K562 (cell line): ENCODE data around the gene OR11G2. TPM values are rescaled to one million over a fixed set of nuclear protein-coding genes. Genes with fewer than 3 reads are reported as not detected.

ENCODE experiments used
- ARHGAP35 ChIP-seq: fragments of 450-650 bp; IDR thresholded peaks from 2 replicates; pipeline ENCODE4 v1.6.1; 2018; ENCODE audit not compliant: partially characterized antibody
- DACH1 ChIP-seq: fragments of 450-650 bp; IDR thresholded peaks from 2 replicates; pipeline ENCODE4 v1.6.1; 2018; ENCODE audit not compliant: partially characterized antibody
- EHMT2 ChIP-seq: fragments of 450-650 bp; IDR thresholded peaks from 2 replicates; pipeline ENCODE4 v1.6.1; 2018; ENCODE audit warnings: antibody characterized with exemption
- HNRNPL ChIP-seq: fragments of 200-400 bp; formaldehyde crosslinking; IDR thresholded peaks from 2 replicates; pipeline ENCODE4 v1.6.1; 2017; ENCODE audit warnings: low read depth, mild to moderate bottlenecking, low read length
- JUN ChIP-seq, 2 experiments: sonication (generic) in 1 of 2; formaldehyde crosslinking in 1 of 2; IDR thresholded peaks; 2 replicates each; pipeline versions ENCODE4 v1.6.1 to v1.8.0; 2012 to 2022; ENCODE audit warnings: borderline replicate concordance in 2 of 2, mild to moderate bottlenecking in 2 of 2, improper control_type of control experiment in 1 of 2, low read depth in 1 of 2, low read length in 1 of 2, missing genetic modification reagents in 1 of 2
- NCOR1 ChIP-seq: fragments of 450-650 bp; IDR thresholded peaks from 2 replicates; pipeline ENCODE4 v1.6.1; 2016; ENCODE audit warnings: mild to moderate bottlenecking, moderate library complexity
- NFIX ChIP-seq: fragments of 250-450 bp; sonication (Bioruptor Pico); IDR thresholded peaks from 2 replicates; pipeline ENCODE4 v1.4.0; 2020; ENCODE audit warnings: low read depth, mild to moderate bottlenecking, moderate library complexity
- RBM39 ChIP-seq: fragments of 200-400 bp; formaldehyde crosslinking; optimal IDR thresholded peaks from 2 replicates; pipeline ENCODE3; 2018; ENCODE audit warnings: low read depth, low read length
- SNRNP70 ChIP-seq: fragments of 200-400 bp; formaldehyde crosslinking; optimal IDR thresholded peaks from 2 replicates; pipeline ENCODE3; 2017; ENCODE audit warnings: low read depth, low read length
- SOX6 ChIP-seq: fragments of 450-650 bp; IDR thresholded peaks from 2 replicates; pipeline ENCODE4 v1.6.1; 2014; ENCODE audit warnings: mild to moderate bottlenecking
- STAT5A ChIP-seq: IDR thresholded peaks from 2 replicates; pipeline ENCODE4 v1.6.1; 2012; ENCODE audit warnings: low read length, inconsistent platforms, borderline replicate concordance
- WHSC1 ChIP-seq: IDR thresholded peaks from one replicate; pipeline ENCODE4 v1.6.1; 2012; ENCODE audit warnings: low read length, control low read depth, inconsistent platforms
- ZBTB17 ChIP-seq: fragments of 450-650 bp; formaldehyde crosslinking; IDR thresholded peaks from 2 replicates; pipeline ENCODE4 v1.4.0; 2020; ENCODE audit warnings: mild to moderate bottlenecking
- ZNF583 ChIP-seq: fragments of 250-450 bp; sonication (Bioruptor Pico); IDR thresholded peaks from 2 replicates; pipeline ENCODE4 v1.4.0; 2020
- ZNF584 ChIP-seq: fragments of 200-800 bp; sonication (Bioruptor generic); IDR thresholded peaks from 2 replicates; pipeline ENCODE4 v1.6.1; 2016; ENCODE audit warnings: low read depth, mild to moderate bottlenecking, missing genetic modification characterization, missing compliant biosample characterization
- ZNF589 ChIP-seq: fragments of 200-800 bp; sonication (Bioruptor generic); IDR thresholded peaks from 2 replicates; pipeline ENCODE4 v1.6.1; 2016; ENCODE audit warnings: low read depth, missing genetic modification characterization, missing compliant biosample characterization
- ZNF696 ChIP-seq: fragments of 250-450 bp; sonication (Bioruptor Pico); conservative IDR thresholded peaks from 2 replicates; pipeline ENCODE4 v1.4.0; 2020; ENCODE audit warnings: mild to moderate bottlenecking, moderate library complexity
- ZNF766 ChIP-seq: fragments of 200-800 bp; sonication (Bioruptor generic); conservative IDR thresholded peaks from 2 replicates; pipeline ENCODE4 v1.6.1; 2016; ENCODE audit warnings: missing genetic modification characterization, missing compliant biosample characterization
- polyA plus RNA-seq, 8 experiments: library from polyadenylated mRNA; depleted of rRNA in 4 of 8; stranded (reverse) in 5 of 8; unstranded in 3 of 8; fragments of >200 nt; fragmentation: Nextera tagmentation in 2 of 8; fragmentation: Illumina TruSeq in 1 of 8; extraction: Ambion mirVana in 2 of 8; extraction: Trizol in 1 of 8; gene quantifications; 2 replicates each; pipeline versions ENCODE4 v1.2.1 to v1.2.3, GENCODE V29; 2011 to 2014; ENCODE audit warnings: inconsistent platforms in 1 of 8, missing spikeins in 1 of 8
- total RNA-seq, 7 experiments: library from RNA; depleted of rRNA in 6 of 7; stranded (reverse); fragments of >200 nt in 6 of 7; fragmentation: Illumina TruSeq in 2 of 7; extraction: Trizol in 2 of 7; gene quantifications; 2 replicates each; pipeline versions ENCODE4 v1.2.1 to v1.2.3, GENCODE V29; 2011 to 2021; ENCODE audit warnings: low replicate concordance in 1 of 7
- TF ChIP-seq, protein P1 (sequence below): sonication (generic); IDR thresholded peaks from 2 replicates; pipeline ENCODE4 v1.6.1; 2016
- TF ChIP-seq, protein P2 (sequence below): fragments of 250-450 bp; sonication (Bioruptor Pico); IDR thresholded peaks from 2 replicates; pipeline ENCODE4 v1.9.0; 2021; ENCODE audit warnings: mild to moderate bottlenecking
- TF ChIP-seq, protein P3 (sequence below), 2 experiments: fragments of 450-650 bp; conservative IDR thresholded peaks; 2 replicates each; pipeline ENCODE4 v1.6.1; 2017; ENCODE audit warnings: mild to moderate bottlenecking in 2 of 2, moderate library complexity in 2 of 2
- TF ChIP-seq, protein P4 (sequence below): fragments of 450-650 bp; formaldehyde crosslinking; conservative IDR thresholded peaks from 2 replicates; pipeline ENCODE4 v1.4.0; 2022; ENCODE audit warnings: mild to moderate bottlenecking, missing genetic modification characterization
- TF ChIP-seq, protein P5 (sequence below): fragments of 250-450 bp; sonication (Bioruptor Pico); IDR thresholded peaks from 2 replicates; pipeline ENCODE4 v1.4.0; 2020; ENCODE audit warnings: mild to moderate bottlenecking, moderate library complexity, borderline replicate concordance

OR11G2 gene
- total and polyA plus RNA-seq, 9 of the 15 experiments (the other 6 are each of a cell fraction or from before 2014, with no cell fraction given), result not detected

DNA sequence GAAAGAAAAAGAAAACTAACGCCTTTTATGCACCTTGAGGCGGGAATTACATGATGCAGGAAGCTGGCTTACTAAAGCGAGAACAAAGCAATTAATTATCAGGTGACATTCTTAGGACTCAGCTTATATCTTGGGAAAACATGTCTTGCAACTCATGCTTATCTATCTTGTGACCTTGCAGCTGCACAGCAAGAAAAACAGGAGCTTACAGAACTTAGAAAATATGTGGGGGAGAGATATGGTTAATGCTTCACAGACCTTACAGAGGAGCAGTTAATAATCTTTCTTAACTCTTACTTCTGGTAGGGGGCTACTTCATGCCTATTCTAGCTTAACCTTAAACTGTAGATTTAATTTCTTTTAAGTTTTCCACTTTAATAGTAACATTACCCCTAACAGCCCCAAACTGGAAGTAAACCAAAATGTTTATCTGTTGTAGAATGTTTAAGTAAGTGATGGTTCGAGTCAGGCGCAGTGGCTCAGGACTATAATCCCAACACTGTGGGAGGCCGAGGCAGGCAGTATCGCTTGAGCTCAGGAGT lies 13.2 kb upstream of the OR11G2 start (continued):
- TF ChIP-seq NCOR1 (peak; percentile 95), EHMT2 (no peak), SNRNP70 (no peak), NFIX (CRISPR knock-in tag) (no peak), ZNF589 (CRISPR knock-in tag) (peak; percentile 91), ZNF583 (no peak), ZNF696 (CRISPR knock-in tag) (no peak), WHSC1 (no peak), ZNF584 (CRISPR knock-in tag) (peak; percentile 73; the same call in 1 of the 2 replicates), ARHGAP35 (no peak), HNRNPL (no peak), ZNF766 (CRISPR knock-in tag) (peak; percentile 89), RBM39 (no peak), STAT5A (peak; percentile 94), ZBTB17 (CRISPR knock-in tag) (no peak), DACH1 (peak; percentile 76), JUN (IDR thresholded peaks at IDR 0.05; ENCODE audit: borderline replicate concordance, low read depth, low read length) (peak; percentile 29; the same call in 1 of the 2 replicates), JUN (CRISPR knock-in tag; IDR thresholded peaks at IDR 0.05; ENCODE audit: borderline replicate concordance) (no peak), SOX6 (peak; percentile 96)
- TF ChIP-seq, protein P1, sequence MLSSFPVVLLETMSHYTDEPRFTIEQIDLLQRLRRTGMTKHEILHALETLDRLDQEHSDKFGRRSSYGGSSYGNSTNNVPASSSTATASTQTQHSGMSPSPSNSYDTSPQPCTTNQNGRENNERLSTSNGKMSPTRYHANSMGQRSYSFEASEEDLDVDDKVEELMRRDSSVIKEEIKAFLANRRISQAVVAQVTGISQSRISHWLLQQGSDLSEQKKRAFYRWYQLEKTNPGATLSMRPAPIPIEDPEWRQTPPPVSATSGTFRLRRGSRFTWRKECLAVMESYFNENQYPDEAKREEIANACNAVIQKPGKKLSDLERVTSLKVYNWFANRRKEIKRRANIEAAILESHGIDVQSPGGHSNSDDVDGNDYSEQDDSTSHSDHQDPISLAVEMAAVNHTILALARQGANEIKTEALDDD, result peak; percentile 91
- TF ChIP-seq, protein P2, sequence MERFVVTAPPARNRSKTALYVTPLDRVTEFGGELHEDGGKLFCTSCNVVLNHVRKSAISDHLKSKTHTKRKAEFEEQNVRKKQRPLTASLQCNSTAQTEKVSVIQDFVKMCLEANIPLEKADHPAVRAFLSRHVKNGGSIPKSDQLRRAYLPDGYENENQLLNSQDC (CRISPR knock-in tag), result no peak
- TF ChIP-seq, protein P3, sequence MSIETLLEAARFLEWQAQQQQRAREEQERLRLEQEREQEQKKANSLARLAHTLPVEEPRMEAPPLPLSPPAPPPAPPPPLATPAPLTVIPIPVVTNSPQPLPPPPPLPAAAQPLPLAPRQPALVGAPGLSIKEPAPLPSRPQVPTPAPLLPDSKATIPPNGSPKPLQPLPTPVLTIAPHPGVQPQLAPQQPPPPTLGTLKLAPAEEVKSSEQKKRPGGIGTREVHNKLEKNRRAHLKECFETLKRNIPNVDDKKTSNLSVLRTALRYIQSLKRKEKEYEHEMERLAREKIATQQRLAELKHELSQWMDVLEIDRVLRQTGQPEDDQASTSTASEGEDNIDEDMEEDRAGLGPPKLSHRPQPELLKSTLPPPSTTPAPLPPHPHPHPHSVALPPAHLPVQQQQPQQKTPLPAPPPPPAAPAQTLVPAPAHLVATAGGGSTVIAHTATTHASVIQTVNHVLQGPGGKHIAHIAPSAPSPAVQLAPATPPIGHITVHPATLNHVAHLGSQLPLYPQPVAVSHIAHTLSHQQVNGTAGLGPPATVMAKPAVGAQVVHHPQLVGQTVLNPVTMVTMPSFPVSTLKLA (conservative IDR thresholded peaks at IDR 0.05), result peak; percentile 21 to 30; a peak in 1 of 4 replicates
- TF ChIP-seq, protein P4, sequence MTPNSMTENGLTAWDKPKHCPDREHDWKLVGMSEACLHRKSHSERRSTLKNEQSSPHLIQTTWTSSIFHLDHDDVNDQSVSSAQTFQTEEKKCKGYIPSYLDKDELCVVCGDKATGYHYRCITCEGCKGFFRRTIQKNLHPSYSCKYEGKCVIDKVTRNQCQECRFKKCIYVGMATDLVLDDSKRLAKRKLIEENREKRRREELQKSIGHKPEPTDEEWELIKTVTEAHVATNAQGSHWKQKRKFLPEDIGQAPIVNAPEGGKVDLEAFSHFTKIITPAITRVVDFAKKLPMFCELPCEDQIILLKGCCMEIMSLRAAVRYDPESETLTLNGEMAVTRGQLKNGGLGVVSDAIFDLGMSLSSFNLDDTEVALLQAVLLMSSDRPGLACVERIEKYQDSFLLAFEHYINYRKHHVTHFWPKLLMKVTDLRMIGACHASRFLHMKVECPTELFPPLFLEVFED, result no peak
- TF ChIP-seq, protein P5, sequence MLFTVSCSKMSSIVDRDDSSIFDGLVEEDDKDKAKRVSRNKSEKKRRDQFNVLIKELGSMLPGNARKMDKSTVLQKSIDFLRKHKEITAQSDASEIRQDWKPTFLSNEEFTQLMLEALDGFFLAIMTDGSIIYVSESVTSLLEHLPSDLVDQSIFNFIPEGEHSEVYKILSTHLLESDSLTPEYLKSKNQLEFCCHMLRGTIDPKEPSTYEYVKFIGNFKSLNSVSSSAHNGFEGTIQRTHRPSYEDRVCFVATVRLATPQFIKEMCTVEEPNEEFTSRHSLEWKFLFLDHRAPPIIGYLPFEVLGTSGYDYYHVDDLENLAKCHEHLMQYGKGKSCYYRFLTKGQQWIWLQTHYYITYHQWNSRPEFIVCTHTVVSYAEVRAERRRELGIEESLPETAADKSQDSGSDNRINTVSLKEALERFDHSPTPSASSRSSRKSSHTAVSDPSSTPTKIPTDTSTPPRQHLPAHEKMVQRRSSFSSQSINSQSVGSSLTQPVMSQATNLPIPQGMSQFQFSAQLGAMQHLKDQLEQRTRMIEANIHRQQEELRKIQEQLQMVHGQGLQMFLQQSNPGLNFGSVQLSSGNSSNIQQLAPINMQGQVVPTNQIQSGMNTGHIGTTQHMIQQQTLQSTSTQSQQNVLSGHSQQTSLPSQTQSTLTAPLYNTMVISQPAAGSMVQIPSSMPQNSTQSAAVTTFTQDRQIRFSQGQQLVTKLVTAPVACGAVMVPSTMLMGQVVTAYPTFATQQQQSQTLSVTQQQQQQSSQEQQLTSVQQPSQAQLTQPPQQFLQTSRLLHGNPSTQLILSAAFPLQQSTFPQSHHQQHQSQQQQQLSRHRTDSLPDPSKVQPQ (CRISPR knock-in tag), result no peak
